GM19452 (cell line): ENCODE results near the gene C18orf54.
"Not testable (repeated sequence)": the region's sequence is repeated elsewhere in the genome, so short reads cannot be mapped to it uniquely, and the experiment has no call there.

Experiments
- ATAC-seq: cut with Tn5 transposase; IDR thresholded peaks from one replicate; pipeline ENCODE4 v1.9.1; 2021; ENCODE audit not compliant: unreplicated experiment

Gene C18orf54

GRCh38 chr18:54386800-54387495 lies 29.2 kb downstream of the C18orf54 start:
- not testable (repeated sequence) for ATAC-seq

DNA sequence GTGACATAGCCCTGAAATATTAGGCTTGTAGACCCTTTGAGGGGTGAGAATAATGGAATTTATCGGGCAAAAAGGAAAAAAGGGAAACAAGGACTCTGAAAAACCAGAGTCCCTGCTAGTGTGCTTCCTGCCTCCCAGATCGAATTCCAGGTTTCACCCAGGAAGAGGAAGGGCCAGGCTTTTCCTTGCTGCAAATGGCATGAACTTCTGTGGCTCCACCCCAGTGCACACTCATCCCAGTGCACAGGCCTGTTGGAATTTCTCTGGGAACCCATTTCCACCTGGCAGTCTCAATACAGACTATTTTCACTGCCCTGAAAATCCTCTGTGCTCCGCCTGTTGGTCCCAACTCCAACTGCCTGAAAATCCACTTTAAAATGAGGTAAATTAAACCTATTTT lies 29.9 kb downstream of the C18orf54 start:
- ATAC-seq, result no peak

GRCh38 chr18:54388203-54389142 lies 30.8 kb downstream of the C18orf54 start:
- peak; percentile 94 for ATAC-seq

GRCh38 chr18:54389143-54389505 lies 31.4 kb downstream of the C18orf54 start:
- ATAC-seq, result no peak

DNA sequence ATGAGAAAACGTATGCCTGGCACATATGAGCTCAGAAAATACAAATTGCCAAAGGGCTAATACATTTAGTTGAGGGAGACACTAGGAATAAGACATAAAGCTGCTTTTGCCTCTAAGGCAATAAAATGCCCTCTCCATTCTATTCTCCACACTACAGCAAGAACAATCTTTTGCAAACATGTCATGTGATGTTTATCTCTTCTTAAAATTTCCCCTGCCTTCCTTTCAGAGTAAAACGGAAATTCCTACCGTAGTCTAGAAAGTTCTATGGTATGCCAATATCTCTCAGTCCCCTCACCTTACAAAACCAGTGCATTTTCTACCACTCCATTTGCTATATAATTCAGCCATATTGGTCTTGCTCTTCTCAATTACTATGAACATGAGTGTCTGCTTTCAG lies 33.1 kb downstream of the C18orf54 start:
- ATAC-seq, result no peak

GRCh38 chr18:54392543-54393023 lies 34.9 kb downstream of the C18orf54 start:
- peak; percentile 56 for ATAC-seq

GRCh38 chr18:54393648-54394294 lies 36.1 kb downstream of the C18orf54 start:
- no peak for ATAC-seq

- ATAC-seq, result no peak
Observed at GRCh38 chr18:54396760-54397159, 39.1 kb downstream of the C18orf54 start.

DNA sequence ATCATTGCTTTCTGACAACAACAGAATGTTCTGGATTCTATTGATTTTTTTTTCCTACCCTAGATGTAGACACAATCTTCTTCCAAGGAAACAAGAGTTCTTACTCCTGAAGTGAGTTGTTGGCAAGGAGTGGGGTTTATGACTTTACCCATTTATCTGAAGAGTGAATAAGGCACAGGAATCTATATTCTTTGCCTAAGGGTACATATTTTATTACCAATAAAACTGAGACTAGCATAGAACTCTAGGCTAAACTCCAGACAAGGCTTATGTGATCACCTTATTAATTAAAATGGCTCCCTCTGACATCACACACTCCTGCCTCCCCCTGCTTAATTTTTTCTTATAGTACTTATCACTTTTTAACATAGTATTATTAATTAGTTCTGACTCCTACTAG lies 47.6 kb downstream of the C18orf54 start:
- no peak for ATAC-seq

DNA sequence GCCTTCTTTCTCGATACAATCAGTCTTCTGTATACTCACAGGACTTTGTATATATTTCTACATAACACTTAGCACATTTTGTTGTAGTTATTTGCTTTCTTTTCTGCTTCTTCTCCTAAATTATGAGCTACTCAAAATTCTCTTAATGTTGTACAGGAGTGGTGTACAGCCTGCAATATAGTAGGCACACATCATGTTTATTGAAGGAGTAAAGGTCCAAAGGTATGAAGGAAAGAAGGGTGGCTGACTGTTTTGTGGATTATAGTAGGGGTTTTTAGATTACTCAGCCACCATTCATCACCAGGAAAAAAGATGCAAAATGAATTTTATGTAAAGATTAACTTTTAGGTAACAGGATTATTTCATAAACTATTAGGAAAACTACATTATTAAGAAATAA lies 54.1 kb downstream of the C18orf54 start:
- no peak for ATAC-seq

GRCh38 chr18:54415086-54415485 lies 57.4 kb downstream of the C18orf54 start:
- no peak for ATAC-seq

DNA sequence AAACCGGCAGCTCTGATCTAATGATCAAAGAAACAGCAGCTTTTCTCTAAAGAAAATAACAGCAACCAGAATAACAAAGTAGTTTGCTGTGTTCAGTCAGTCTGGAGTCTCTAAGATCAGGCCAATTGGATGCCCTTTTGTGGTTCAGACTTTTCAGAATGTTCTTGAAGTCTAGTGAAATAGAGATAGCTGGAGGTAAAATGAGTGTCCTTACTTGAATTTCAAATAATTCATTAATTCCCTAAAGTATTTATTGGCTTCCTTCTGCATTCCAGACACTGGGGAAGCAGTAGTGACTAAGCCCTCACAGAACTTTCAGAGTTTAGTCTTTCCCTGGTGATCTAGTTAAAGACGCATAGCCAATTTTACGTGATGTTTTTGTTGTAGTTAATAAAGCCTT lies 58.7 kb downstream of the C18orf54 start:
- no peak for ATAC-seq

DNA sequence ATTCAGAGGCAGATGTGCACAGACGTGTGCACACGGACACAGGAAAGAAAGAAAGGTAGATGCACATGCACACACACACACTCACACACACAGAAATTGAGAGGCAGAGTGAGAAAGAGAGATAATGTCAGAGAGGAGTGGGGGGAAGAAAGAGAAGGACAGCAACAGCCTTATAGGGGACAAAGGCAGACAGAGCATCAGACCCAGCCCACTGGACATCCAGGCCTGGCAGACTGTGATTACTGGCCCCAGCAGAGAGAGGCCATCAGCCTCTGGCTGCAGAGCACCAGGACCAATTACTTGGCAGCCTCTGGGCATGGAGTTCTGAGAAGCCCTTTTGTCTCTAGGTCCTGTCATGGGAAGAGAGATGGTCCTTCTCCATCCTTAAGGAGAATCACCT lies 66.1 kb downstream of the C18orf54 start:
- ATAC-seq, result no peak

DNA sequence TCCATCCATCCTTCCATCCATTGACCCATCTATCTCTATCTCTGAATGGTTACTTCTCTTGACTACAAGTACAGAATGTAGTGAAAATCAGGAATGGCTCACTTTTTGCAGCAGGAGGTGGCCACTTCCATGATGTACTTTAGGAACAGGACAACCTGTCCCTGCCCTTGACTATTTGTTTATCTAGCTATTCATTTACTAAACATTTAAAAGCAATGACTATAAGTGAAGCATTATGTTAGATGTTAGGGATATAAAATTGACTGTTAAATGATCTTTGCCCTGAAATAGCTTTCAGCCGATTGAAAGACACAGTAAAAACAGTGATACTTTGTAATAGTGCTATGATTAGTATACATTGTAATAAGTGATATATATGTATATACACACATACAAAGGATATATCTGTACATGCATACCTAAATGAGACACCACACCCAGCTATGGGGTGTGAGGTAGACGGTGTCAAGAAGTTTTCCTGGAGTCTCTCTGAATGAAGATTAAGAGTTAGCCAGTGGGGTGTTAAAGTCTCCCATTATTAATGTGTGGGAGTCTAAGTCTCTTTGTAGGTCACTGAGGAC lies 68.5 kb downstream of the C18orf54 start:
- no peak for ATAC-seq
